Embryonic facial prominence (tissue), 1 donor: ENCODE data around the gene MYADM.
"Not testable (repeated sequence)": the region's sequence is repeated elsewhere in the genome, so short reads cannot be mapped to it uniquely, and the experiment has no call there.

ENCODE experiments used
- DNase-seq: peaks from one replicate; pipeline ENCODE4 v3.0.0-alpha.2; 2016; ENCODE audit errors: extremely low spot score

Gene MYADM

DNA sequence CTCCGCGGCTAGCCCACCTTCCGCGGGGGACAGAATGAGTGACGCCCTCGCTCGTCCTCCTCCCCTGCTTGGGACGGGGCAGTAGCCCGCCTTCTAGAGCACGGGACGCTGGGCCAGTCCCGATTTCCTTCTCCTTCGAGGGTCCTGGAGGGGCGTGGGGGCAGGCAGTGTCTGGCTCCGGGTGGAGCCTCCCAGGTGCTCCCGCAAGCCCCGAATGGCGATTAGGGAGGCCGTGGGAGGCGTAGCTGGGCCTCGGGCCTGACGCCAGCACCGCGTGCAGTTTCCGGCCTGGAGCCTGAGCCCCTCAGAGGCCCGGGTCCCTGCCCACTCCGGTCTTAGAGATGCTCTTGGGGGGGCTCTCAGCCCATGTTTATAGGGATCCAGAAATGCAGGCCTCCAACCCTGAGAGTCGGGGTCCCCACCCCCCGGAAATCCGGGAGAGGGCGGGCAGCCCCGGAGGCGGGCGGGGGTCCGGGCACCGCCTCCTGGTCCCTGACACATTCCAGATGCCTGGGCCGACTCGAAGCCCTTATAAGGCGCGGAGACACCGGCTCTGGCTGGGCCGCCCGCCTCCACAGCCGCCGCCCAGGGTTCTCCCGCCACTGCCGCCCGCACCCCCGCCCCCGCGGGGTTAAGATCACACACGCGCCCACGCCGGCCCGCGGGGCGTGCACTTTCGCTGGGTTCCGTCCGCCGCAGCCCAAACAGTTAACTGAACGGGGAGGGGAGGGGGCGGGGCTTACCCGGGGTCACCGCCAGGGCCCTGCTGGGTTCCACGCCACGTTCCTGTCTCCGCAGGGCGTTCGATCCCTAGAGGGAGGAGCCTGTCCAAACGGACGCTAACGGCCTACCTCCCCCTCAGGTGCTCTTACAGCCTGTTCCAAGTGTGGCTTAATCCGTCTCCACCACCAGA lies 1.5 kb downstream of the MYADM start:
- DNase-seq = peak; percentile 78

DNA sequence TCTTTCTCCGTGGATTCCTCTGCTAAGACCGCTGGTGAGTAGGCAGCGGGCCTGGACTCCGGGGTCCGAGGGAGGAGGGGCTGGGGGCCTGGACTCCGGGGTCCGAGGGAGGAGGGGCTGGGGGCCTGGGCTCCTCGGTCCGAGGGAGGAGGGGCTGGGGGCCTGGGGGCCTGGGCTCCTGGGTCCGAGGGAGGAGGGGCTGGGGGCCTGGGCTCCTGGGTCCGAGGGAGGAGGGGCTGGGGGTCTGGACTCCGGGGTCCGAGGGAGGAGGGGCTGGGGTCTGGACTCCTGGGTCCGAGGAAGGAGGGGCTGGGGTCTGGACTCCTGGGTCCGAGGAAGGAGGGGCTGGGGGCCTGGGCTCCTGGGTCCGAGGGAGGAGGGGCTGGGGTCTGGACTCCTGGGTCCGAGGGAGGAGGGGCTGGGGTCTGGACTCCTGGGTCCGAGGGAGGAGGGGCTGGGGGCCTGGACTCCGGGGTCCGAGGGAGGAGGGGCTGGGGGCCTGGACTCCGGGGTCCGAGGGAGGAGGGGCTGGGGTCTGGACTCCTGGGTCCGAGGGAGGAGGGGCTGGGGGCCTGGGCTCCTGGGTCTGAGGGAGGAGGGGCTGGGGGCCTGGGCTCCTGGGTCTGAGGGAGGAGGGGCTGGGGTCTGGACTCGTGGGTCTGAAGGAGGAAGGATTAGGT lies 2.3 kb downstream of the MYADM start:
- not testable (repeated sequence) for DNase-seq

DNA sequence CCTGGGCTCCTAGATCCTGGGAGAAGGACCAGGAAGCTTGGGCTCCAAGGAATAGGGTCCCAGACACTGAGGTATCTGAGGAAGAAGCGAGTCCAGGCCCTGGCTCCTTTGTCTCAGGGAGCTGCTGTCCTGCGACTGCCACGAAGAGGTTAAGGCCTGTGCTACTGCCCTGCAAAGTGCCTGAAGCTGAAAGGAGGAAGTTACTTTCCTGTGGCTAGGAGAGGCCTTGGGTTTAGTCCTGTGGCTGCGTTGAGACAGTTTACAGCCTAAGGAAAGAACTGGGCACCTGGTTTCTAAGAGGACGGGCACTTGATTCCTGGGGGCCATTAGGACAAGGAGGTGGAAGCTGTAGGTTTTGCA lies 2.8 kb downstream of the MYADM start:
- no peak for DNase-seq

DNA sequence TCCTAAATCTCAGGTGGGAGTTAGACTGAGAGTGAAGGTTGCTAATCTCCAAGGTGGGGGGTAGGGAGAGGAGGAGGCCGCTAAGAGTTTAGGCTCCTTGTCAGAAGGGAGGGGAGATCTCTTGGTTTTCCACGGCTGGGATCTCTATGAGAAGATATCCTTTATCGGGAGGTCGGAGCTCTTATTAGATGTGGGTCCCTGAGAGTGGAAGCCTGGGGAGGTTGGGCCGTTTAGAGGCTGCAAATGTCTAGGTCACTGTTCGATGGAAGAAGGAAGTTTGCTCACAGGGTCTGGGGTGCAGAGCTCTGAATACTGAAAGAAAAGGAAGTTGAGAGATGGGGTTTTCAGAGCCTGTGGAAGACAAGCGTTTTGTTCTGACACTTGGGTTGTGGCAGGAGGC lies 3.8 kb downstream of the MYADM start:
- DNase-seq = no peak

DNA sequence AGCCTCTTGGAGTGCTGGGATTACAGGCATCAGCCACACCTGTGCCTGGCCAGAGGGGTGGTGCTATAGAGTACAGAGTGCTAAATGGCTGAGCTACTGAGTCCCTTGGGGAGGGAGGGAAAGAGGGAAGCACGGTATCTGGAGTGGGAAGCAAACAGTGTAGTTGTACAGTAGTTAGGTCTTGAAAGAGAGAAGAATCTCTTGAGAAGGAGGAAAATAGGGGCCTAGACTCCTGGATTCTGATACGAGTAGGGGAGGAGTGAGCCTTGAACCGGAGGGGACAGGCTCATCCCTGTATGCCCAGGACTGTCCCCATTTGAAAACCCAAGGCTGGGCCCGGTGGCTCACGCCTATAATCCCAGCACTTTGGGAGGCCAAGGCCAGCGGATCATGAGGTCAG lies 5.1 kb downstream of the MYADM start:
- no peak for DNase-seq

DNA sequence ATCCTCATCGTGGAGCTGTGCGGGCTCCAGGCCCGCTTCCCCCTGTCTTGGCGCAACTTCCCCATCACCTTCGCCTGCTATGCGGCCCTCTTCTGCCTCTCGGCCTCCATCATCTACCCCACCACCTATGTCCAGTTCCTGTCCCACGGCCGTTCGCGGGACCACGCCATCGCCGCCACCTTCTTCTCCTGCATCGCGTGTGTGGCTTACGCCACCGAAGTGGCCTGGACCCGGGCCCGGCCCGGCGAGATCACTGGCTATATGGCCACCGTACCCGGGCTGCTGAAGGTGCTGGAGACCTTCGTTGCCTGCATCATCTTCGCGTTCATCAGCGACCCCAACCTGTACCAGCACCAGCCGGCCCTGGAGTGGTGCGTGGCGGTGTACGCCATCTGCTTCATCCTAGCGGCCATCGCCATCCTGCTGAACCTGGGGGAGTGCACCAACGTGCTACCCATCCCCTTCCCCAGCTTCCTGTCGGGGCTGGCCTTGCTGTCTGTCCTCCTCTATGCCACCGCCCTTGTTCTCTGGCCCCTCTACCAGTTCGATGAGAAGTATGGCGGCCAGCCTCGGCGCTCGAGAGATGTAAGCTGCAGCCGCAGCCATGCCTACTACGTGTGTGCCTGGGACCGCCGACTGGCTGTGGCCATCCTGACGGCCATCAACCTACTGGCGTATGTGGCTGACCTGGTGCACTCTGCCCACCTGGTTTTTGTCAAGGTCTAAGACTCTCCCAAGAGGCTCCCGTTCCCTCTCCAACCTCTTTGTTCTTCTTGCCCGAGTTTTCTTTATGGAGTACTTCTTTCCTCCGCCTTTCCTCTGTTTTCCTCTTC lies 6.3 kb downstream of the MYADM start:
- no peak for DNase-seq

DNA sequence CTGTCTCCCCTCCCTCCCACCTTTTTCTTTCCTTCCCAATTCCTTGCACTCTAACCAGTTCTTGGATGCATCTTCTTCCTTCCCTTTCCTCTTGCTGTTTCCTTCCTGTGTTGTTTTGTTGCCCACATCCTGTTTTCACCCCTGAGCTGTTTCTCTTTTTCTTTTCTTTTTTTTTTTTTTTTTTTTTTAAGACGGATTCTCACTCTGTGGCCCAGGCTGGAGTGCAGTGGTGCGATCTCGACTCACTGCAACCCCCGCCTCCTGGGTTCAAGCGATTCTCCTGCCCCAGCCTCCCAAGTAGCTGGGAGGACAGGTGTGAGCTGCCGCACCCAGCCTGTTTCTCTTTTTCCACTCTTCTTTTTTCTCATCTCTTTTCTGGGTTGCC lies 6.9 kb downstream of the MYADM start:
- no peak for DNase-seq

DNA sequence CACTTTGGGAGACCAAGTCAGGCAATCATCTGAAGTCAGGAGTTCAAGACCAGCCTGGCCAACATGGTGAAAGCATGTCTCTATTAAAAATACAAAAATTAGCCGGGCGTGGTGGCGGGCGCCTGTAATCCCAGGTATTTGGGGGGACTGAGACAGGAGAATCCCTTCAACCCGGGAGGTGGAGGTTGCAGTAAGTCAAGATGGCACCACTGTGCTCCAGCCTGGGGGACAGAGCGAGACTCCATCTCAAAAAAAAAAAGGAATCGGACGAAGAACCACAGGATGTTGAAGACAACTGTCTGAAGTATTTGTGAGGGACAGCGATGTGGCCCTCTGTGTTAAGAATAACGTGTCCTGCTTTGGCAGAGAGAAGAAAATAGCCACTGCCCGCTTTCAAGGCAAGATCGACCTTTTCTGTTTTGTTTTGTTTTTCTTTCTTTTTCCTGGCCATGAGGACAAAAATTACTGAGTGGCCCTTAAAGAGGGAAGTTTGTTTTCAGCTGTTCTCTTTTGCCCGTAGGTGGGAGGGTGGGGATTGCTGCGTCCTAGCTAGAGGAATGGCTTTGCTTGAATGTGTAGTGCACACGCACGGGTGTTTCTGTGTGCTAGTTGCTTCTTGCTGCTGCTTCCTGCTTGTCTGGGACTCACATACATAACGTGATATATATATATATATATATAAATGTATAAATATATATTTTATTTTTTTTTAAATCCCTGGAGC lies 8.1 kb downstream of the MYADM start:
- no peak for DNase-seq

GRCh38 chr19:53876651-53877224 lies 9.1 kb downstream of the MYADM start:
- DNase-seq = no peak

GRCh38 chr19:53877361-53877766 lies 9.7 kb downstream of the MYADM start:
- DNase-seq = no peak

- peak; percentile 5 for DNase-seq
These were observed 11.1 kb downstream of the MYADM start for GRCh38 chr19:53878776-53879139.

DNA sequence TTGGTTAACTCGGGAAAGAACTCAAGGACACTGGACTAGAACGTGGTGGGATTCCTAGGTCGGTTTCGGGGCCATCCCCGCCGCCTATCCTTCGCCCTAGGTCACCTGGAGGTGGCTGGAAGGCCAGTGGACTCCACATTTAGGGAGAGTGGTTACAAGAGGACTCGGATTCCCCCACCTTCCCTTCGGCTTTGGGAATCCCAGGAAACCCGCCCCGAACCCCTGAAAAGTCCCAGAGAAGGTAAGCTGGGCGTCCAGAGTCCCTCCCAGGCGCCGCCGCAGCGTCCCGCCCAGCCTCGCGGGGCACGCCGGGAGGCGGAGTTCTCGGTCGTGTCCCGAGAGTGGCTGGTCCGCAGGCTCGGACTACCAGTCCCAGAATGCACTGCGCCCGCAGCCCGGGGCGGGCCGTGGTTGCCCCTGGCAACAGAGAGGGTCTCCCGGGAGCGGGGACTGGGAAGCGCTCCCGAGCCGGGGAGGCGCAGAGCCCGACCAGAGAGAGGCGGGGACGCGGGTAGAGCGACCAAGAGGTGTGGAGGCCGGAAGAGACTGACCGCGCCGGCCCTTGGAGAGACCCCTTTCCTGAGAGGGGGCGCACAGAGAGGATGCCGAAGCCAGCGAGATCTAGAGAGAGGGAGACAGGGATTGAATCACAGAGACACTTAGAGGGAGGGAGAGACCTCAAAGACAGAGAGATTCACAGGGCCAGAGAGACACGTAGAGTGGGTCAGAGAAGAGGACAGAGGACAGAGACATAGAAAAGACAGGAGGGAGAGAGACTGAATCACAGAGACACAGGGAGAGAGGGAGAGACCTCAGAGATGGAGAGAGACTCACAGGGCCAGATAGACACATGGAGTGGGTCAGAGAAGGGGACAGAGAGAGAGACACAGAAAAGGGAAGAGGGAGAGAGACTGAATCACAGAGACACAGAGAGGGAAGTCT lies 11.7 kb downstream of the MYADM start:
- peak; percentile 79 for DNase-seq

- peak; percentile 6 for DNase-seq
These were observed 13.2 kb downstream of the MYADM start for GRCh38 chr19:53880711-53881481.

- DNase-seq = peak; percentile 7
These were observed 14.1 kb downstream of the MYADM start, which contains the start of gene PRKCG for GRCh38 chr19:53881482-53882390. TSS of gene PRKCG (plus strand) at chr19:53882197. CDS start at chr19:53882495, 298 bp downstream.

- DNase-seq = no peak
These were observed 14.8 kb downstream of the MYADM start for GRCh38 chr19:53882391-53883050.

DNA sequence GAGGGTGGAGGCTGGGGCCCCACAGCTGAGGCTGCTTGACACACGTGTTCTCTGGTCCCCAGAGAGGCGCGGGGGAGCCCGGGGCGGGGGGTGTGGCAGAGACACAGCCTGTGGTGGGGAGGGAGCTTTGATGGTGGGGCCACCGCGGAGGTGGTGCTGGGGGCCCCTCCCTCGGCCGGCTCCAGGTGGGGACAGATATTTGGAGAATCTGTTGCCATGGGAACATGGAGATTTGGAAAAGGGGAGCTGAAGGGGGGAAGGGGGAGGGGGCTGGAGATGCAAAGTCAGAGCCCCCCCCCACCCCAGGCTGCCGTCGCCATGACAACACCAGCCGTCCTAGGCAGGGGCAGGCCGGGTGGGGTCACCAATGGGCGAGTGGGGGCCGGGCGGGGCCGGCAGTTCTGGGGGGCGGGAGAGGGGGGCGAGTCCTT lies 15.6 kb downstream of the MYADM start:
- peak; percentile 4 for DNase-seq

GRCh38 chr19:53883741-53884140 lies 16.1 kb downstream of the MYADM start:
- DNase-seq = no peak

- peak; percentile 1 for DNase-seq
These were observed 16.6 kb downstream of the MYADM start for GRCh38 chr19:53884256-53884655.
